NCI-H2196 treated with DMSO at 0.1 percent for 48 hours (cell line): ENCODE measurements around the gene ARHGEF33.
"Not testable (repeated sequence)": the region's sequence is repeated elsewhere in the genome, so short reads cannot be mapped to it uniquely, and the experiment has no call there.

ENCODE experiments used
- DNase-seq: peaks from one replicate; lab custom pipeline; 2025; ENCODE audit not compliant: unreplicated experiment; lab: John Stamatoyannopoulos, UW

The ARHGEF33 gene

DNA sequence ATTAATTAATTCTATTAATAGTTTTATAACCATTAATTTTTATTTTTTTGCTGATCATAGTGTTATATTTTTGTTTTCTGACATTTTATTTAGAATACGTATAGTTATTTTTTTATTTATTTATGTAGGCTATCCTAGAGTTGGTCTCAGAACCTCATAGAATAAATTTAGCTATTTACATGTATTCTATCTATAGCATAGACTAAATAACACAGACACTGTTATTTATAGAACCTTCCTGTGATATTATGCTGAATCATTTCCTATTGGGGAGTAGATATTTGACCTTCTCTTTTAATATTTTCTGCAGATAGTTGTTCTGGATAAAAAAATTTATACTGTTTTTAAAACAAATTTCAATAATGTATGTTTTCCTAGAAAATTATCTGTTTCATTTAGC lies 20.2 kb downstream of the ARHGEF33 start:
- no peak for DNase-seq

DNA sequence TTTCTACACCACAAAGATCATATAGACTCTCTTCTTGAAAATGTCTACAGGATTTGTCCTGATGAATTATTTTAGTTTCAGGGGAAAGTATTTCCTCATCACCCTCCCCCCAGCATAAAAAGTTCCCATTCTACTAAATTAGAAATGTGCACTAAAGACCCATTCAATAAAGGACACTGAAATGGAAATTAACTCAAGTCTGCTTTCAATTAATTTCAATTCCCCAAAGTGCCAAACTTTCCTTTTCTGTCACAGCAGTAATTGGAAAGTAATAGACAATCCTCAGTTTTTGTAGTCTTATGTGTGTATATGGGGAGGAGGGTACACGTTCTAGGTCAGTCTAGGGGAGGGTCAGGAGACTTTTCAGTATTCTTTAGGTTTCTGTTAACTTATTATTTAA lies 21.5 kb downstream of the ARHGEF33 start:
- DNase-seq: no peak

DNA sequence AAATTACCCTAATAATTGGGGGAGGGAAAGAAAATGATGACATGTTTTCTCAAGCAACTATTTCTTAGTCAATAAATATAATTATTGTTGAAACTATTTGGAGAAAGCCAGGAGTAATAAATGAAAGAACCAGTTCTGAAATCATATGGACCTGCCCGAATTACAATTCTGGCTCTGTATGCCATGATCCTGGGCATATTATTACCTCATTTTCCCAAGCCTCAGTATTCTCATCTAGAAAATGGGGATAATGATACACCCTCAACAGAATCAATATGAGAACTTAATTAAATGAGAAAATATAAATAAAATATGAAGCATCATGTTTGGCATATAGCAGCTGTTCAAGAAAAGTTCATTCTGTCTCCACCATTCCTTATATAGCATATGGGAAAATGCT lies 22.9 kb downstream of the ARHGEF33 start:
- DNase-seq: no peak

DNA sequence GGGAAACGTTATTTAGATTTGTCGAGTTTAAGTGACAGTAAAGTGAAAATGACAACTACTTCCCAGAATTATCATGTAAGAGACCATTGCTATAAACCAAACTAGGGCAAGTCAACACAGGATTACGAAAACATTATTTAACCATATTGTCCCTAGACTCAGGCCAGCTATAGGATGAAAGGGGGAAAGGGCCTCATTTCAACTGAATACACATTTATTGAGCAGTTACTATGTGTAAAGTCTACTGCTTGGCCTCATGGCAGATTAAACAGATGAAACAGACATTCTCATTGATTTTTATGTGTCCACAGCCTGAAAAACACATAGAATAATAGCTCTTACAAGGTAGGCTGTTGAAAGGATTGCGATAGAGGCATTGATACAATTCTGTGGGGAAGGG lies 32.7 kb downstream of the ARHGEF33 start:
- DNase-seq: no peak

GRCh38 chr2:38922902-38923301 lies 33.2 kb downstream of the ARHGEF33 start:
- no peak for DNase-seq

- no peak for DNase-seq
Observed at GRCh38 chr2:38925982-38926381, 36.3 kb downstream of the ARHGEF33 start.

DNA sequence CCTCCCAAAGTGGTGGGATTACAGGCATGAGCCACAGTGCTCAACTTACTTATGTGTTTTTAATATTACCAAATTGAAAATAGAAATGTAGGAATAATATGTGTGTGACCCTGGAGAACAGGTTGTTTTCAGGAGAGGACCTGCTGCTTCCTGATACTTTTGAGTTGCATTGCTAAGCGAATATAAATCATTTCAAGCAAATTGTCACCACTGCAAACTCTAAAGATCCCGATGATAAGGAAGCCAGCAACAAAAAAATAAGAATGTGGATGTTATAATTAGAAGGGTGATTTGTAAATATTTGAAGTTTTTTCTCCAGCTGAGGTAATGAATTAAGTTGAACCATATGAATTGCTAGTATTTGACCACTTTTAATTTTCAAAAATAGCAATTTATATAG lies 40.9 kb downstream of the ARHGEF33 start:
- DNase-seq: no peak

DNA sequence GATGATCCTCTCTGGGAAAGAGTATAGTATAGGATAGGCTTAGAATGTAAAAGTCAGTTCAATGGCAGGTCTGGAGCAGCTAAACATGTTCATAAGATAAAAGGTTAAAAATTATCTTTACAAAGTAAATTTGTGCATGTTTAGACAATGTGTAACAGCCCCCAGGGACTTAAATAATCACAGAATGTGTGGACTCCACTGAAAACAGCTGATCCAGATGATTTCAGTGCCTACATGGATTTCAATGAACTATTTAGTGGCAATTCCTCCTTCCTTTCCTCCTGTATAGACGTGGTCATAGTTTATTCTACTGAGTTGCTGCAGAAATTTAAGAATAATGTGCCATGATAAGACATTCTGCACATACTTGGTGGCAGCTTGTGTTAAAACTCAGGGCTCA lies 42.9 kb downstream of the ARHGEF33 start:
- DNase-seq: no peak

- DNase-seq: no peak
Observed at GRCh38 chr2:38933653-38934052, 44.0 kb downstream of the ARHGEF33 start.

GRCh38 chr2:38934742-38935141 lies 45.1 kb downstream of the ARHGEF33 start:
- no peak for DNase-seq

- no peak for DNase-seq
Observed at GRCh38 chr2:38935568-38936172, 46.0 kb downstream of the ARHGEF33 start.

- DNase-seq: not testable (repeated sequence)
Observed at GRCh38 chr2:38936516-38936915, 46.8 kb downstream of the ARHGEF33 start.

DNA sequence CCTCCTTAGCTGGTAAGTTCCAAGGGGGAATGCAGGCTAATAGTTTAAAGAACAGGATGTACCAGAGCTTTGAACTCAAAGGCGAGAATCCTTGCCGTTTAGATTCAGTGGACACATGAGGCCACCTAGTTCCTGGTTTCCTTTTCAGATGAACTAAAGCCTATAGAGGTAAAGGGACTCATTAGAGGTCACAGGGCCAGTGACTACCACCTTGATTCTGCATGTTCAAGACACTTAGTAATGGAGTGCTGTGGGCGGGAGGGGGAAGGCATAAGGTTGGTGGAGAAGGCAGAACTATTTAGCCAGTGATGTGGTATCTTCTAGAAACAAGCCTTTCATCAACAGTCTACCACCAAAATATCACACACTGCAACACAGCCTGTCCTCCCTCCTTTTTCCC lies 47.9 kb downstream of the ARHGEF33 start:
- no peak for DNase-seq

GRCh38 chr2:38940746-38941145 lies 51.1 kb downstream of the ARHGEF33 start:
- DNase-seq: no peak

GRCh38 chr2:38943784-38944183 lies 54.1 kb downstream of the ARHGEF33 start:
- DNase-seq: no peak

DNA sequence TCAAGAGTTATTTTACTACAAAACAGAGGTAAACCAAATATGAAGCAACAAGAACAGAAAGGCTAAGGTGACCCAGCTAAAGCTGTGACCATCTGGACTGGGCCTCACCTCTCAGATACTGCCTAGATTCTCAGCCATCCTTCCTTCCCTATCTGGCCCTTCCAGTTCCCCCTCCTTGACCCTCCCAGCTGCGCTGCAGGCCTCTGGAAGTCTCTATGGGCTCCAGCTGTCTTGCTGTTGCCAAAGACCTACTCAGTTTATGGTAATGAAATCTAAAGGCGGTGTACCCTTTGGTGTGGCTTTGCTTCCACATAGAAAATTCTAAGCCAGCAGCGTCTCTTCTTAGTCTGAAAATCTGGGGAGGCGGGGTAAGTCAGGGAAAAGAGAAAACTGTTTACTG lies 55.7 kb downstream of the ARHGEF33 start:
- DNase-seq: no peak

GRCh38 chr2:38945911-38946310 lies 56.2 kb downstream of the ARHGEF33 start:
- DNase-seq: no peak

GRCh38 chr2:38947241-38948239 lies 57.9 kb downstream of the ARHGEF33 start:
- peak; percentile 51 for DNase-seq

DNA sequence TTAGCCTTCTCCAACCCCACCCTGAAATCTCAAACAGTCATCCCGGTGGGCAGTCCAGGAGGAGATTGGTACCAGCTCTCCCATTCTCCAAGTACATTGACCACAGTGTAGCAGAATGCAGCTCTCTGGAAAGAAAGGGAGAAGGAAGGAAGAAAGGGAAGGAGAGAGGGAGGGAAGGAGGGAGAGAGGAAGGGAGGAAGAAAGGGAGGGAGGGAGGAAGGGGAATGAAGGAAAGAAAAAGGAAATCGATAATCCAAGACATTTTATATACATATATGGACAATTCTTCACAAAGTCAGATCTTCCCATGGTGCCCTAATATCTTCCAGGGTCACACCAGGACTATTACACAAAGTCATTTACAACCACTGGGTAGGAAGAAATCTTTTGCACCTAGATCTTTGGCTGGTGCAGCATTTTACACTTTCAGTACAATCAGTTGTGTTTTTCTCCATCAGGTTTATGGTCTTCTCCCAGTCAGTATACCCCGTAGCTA lies 58.8 kb downstream of the ARHGEF33 start:
- DNase-seq: no peak

DNA sequence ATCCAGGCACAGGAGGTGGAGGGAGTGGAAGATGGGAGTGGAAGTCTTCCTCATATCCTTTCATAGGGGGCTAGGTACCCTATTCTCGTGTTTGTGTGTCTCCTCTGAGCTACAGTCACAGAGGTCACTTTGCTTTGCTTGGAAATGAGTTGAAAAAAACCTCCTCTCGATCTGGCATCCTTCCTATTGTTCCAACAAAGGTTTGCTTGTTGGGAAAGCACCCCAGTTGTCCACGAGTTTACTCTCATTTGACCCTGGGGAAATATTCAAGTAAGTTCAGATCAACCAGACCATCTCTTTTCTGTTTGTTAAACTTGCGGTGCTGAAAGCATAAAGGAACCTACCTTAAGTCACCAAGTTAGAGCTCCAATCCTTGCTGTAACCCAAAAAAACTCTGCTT lies 59.3 kb downstream of the ARHGEF33 start:
- DNase-seq: no peak

- DNase-seq: no peak
Observed at GRCh38 chr2:38951766-38952165, 62.1 kb downstream of the ARHGEF33 start.

DNA sequence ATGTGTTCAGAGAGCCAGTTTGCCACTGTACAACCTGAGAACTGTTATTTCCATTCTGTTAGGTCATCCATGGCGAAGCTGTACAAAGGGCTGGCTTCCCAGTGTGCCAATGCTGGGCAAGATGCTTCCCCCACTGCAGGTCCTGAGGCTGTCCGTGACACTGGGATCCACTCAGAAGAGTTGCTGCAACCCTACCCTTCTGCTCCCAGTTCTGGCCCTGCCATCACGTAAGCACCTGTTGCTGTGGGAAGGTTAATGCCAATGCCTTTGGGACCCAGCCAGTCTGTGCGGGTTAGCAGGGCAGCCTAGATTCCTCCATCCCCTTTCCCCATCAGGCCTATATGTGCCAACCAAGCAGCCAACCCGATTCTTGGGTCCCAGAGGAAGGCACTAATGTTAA lies 68.3 kb downstream of the ARHGEF33 start:
- no peak for DNase-seq
